NCI-H446 (cell line): ENCODE results near the gene CSTB.

ENCODE experiments used
- DNase-seq, 2 experiments: peaks; one replicate each; lab custom pipeline; 2025; lab: John Stamatoyannopoulos, UW

The CSTB gene

GRCh38 chr21:43728467-43729390, 47.4 kb downstream of the CSTB start:
- no peak for DNase-seq

- no peak for DNase-seq
Observed at GRCh38 chr21:43728154-43728466, 48.0 kb downstream of the CSTB start.

GRCh38 chr21:43727519-43728153, 48.5 kb downstream of the CSTB start:
- peak in 1 of 2 experiments; percentile 49 for DNase-seq

DNA sequence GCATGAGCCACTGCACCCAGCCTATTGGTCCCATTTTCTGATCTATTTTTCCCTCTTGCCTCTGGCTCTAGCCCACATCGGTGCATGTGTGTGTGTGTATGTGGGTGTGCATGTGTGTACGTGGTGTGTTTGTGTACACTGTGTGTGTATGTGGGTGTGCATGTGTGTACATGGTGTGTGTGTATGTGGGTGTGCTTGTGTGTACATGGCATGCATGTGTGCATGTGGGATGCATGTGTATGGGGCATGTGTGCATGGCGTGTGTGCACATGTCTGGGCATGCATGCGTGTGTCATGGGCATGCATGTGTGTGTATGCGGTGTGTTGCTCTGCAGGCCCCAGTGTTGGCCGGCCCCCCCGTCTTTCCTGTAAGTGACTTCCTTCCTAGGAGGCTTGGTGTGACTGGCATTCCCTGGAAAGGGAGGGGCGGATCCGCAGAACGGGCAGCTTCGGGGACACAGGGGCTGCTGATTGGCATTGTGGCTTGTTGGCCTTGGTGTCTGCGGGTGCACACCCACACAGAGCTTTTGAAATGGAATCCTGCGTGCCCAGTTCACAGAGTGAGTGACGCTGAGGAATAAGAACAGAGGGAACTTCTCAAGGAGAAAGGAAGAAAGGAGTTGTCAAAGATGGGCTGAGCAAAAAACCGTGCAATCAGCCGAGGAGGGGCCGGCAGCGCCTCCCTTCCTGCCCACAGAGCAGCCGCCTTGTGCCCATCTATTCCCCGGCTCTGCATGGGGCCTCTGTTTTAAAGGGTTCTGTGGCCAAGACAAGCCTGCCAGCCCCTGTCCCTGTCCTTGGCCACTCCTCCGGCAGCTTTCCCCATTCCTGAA, 49.2 kb downstream of the CSTB start:
- DNase-seq = no peak
